HG03039 (cell line): ENCODE results near the gene PGP.

Experiments used
- ATAC-seq: cut with Tn5 transposase; IDR thresholded peaks from one replicate; pipeline ENCODE4 v1.9.1; 2021; ENCODE audit warnings: mild to moderate bottlenecking, moderate library complexity; ENCODE audit not compliant: unreplicated experiment

Gene PGP

GRCh38 chr16:2184346-2184745 is 30.3 kb downstream of the PGP start:
- no peak for ATAC-seq

- no peak for ATAC-seq
These were observed 31.0 kb downstream of the PGP start for GRCh38 chr16:2183671-2184070.

GRCh38 chr16:2181952-2182351 is 32.7 kb downstream of the PGP start:
- ATAC-seq: no peak

- no peak for ATAC-seq
These were observed 33.4 kb downstream of the PGP start for GRCh38 chr16:2180962-2181923.

- no peak for ATAC-seq
These were observed 34.2 kb downstream of the PGP start for GRCh38 chr16:2180461-2180860.

- no peak for ATAC-seq
These were observed 35.1 kb downstream of the PGP start for GRCh38 chr16:2179576-2179975.

- no peak for ATAC-seq
These were observed 35.5 kb downstream of the PGP start for GRCh38 chr16:2179107-2179501.

- ATAC-seq: no peak
These were observed 36.1 kb downstream of the PGP start for GRCh38 chr16:2178321-2179106.

GRCh38 chr16:2177561-2177960 is 37.1 kb downstream of the PGP start:
- no peak for ATAC-seq

- no peak for ATAC-seq
These were observed 37.5 kb downstream of the PGP start for GRCh38 chr16:2177101-2177500.

- no peak for ATAC-seq
These were observed 38.6 kb downstream of the PGP start for GRCh38 chr16:2176047-2176446.

GRCh38 chr16:2175454-2175853 is 39.2 kb downstream of the PGP start:
- ATAC-seq: no peak

GRCh38 chr16:2174396-2175131 is 40.1 kb downstream of the PGP start:
- ATAC-seq: no peak

- no peak for ATAC-seq
These were observed 40.7 kb downstream of the PGP start for GRCh38 chr16:2173916-2174315.

GRCh38 chr16:2173366-2173765 is 41.3 kb downstream of the PGP start:
- ATAC-seq: no peak

GRCh38 chr16:2172688-2173335 is 41.8 kb downstream of the PGP start:
- no peak for ATAC-seq

- no peak for ATAC-seq
These were observed 43.0 kb downstream of the PGP start for GRCh38 chr16:2171601-2172178.

GRCh38 chr16:2170587-2171435 is 43.8 kb downstream of the PGP start:
- no peak for ATAC-seq

- ATAC-seq: no peak
These were observed 44.6 kb downstream of the PGP start for GRCh38 chr16:2170080-2170479.
